AG10803 (cell line): ENCODE measurements around the gene CSF2.

Experiments
- DNase-seq: peaks from one replicate; pipeline ENCODE4 v3.0.0; 2010; ENCODE audit warnings: low read depth
- H3K4me3 ChIP-seq: 2 replicates; pipeline ENCODE4 v1.5.1; 2011; ENCODE audit warnings: mild to moderate bottlenecking, low read length, control low read depth
- TF ChIP-seq, protein P1 (sequence below): conservative IDR thresholded peaks from 2 replicates; pipeline ENCODE4 v1.5.1; 2011; ENCODE audit warnings: mild to moderate bottlenecking, low read length, control low read depth, inconsistent platforms

The CSF2 gene

DNA sequence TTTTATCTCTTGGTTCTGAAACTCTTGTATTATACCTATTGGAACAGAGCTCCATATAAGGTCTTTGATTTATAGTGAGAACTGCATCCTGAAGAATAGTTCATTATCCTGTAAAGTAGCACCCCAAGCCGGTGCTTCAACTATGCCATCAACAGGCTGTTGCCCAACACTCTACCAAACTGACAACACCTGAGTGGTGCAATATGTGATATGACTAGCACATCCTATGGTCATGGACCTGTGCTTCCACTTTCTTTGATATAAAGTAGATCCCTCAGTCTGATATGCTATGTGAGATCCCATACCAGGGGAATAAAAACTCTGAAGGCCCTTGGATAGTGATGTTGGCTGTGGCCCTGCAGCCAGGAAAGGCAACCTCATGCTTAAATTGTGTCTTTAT is 15.8 kb downstream of the CSF2 start:
- TF ChIP-seq, protein P1, sequence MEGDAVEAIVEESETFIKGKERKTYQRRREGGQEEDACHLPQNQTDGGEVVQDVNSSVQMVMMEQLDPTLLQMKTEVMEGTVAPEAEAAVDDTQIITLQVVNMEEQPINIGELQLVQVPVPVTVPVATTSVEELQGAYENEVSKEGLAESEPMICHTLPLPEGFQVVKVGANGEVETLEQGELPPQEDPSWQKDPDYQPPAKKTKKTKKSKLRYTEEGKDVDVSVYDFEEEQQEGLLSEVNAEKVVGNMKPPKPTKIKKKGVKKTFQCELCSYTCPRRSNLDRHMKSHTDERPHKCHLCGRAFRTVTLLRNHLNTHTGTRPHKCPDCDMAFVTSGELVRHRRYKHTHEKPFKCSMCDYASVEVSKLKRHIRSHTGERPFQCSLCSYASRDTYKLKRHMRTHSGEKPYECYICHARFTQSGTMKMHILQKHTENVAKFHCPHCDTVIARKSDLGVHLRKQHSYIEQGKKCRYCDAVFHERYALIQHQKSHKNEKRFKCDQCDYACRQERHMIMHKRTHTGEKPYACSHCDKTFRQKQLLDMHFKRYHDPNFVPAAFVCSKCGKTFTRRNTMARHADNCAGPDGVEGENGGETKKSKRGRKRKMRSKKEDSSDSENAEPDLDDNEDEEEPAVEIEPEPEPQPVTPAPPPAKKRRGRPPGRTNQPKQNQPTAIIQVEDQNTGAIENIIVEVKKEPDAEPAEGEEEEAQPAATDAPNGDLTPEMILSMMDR, result no peak
- no peak for DNase-seq
- H3K4me3 ChIP-seq, result no peak overlapping the region

DNA sequence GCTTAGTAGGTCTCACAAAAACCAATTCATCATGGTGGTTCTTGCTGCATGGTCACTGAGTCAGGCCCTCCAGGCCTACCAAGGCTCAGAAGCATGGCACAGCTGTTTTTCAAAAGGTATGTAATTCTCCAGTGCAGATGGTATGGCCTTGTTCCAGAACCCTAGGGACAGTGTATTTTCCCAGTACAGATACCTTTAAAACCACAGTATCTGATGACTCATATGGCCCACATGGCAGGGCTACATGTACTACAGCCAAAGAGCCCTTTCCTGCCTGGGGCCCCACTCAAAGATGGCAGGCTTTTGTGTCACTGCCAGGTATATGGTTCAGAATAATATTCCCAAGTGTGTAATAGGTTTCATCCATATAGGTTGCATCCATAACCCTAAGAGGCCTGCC is 16.5 kb downstream of the CSF2 start:
- TF ChIP-seq, protein P1, result no peak
- peak; percentile 95 for DNase-seq
- H3K4me3 ChIP-seq, result no peak overlapping the region

DNA sequence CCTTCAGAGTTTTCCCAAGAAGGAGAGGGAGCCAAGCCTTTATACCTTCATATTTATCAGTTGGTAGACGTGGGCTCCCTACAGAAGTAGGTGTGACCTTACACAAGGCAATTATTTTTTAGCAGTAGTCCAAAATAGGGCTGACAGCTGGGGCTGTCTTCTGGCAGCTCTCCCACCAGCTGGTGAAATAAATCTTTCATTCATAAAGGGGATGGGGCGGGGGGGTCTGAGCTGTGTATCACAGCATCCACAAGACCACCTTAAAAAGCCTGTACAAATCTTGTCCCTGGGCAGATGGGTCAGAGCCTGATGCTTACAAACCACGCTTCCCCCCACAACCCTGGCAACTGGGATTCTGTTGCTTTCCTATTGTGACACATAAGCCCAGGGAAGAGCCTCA is 19.7 kb downstream of the CSF2 start:
- no peak overlapping the region for H3K4me3 ChIP-seq
- DNase-seq, result no peak
- TF ChIP-seq, protein P1, result no peak

DNA sequence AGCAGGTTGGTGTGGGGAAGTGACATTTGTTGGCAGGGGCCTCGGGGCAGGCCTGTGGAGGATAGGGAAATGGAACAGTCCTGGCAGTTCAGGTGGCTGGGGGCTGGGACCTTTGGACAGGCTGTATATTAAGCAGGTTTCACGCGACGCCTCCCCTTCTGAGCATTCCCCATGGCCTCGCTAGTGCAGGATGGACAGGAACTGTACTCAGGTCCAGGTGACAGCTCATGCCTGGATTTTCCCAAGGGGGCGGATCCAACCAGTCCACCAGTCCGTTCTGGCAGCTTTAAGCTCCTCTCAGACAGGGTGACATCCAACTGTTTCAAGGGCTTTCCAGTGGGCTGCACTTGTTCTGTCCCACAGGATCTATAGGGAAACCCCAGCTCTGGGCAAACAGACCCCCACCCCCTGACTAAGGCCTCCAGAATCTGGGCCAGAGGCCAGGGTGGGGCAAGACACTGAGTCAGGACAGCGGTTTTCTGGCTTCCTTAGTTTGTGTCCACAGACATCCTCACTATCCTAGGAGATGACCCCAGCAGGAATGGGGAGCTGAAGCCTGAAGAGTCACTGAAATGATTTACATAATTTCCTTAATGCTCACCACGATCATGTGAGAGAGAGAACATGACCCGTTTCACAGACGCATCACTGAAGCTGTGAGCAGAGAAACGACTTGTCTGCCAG is 20.9 kb downstream of the CSF2 start:
- peak; percentile 98 for DNase-seq
- TF ChIP-seq, protein P1, result no peak
- H3K4me3 ChIP-seq, result no peak overlapping the region

DNA sequence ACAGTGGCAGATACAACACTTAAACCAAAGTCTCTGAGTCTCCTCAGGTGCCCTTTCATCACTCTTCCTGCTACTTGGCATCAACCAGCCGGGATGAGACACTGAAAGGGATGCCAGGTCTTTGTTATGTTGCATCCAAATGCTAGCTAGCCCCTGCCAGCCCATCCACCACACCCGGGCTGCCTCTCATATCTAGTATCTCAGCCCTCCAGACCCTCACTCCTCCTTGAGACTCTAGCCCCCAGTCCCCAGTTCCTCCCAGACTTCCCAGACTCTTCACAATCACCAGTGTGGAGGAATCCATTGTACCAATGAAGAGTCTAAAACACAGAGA is 21.5 kb downstream of the CSF2 start:
- no peak for DNase-seq

DNA sequence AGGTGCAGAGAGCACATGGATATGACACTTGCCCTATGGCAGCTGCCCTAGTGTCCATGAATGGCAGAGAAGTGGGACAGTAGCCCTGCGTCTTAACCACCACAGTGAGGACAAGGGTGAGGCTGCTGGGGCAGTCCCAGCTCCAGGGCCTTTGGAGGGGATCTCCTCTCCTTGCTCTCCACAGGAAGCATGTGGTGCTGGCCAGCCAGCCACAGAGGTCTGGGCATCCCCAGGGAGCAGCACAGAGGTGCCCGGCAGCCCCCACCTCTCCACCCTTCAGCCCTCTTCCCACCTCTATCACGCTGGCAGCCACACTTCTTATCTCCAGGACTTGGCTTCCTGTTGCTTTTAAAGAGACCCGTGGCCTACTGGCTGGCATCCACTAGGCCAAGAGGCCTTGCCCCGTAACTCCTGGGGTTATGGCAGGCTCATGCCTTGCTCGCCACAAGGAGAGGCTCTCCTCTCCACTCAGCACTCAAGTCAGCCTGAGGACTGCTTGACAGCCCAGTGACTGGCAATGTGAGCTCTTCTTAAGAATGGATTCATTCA is 21.9 kb downstream of the CSF2 start:
- no peak for DNase-seq
- TF ChIP-seq, protein P1, result no peak
- H3K4me3 ChIP-seq, result no peak overlapping the region

More for the DNA sequence above, 21.5 kb downstream of the CSF2 start:
- TF ChIP-seq, protein P1, result no peak
- H3K4me3 ChIP-seq, result no peak overlapping the region

DNA sequence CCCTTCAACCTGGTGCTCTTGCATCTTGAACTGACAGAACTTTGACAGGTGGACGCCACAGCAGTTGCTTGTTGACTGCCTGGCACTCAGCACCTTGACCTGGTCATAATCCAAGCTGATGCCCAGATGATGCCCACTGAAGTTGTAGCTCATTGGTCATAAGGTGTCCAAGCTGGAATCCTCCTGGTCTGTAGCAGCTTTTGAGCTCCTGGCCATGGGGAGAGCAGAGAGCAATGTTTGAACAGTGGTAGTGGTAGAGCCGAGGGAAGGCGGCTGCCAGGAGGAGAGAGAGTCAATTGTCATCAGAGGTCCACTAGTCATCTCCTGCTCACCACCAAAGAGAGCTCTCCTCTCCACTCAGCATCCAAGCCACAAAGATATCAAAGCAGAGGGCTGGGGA is 23.3 kb downstream of the CSF2 start:
- no peak overlapping the region for H3K4me3 ChIP-seq
- no peak for DNase-seq
- TF ChIP-seq, protein P1, result no peak
